H1 (cell line): ENCODE data around the gene GIPC1. TPM values are rescaled to one million over a fixed set of nuclear protein-coding genes. Genes with fewer than 3 reads are reported as not detected.

Experiments used
- CTCF ChIA-PET: fragments of 300-600 bp; sonication (Branson Sonifier 250); formaldehyde crosslinking; loops from one replicate; lab custom pipeline; 2021; ENCODE audit not compliant: partially characterized antibody; lab: Charles Lee
- POLR2A ChIA-PET: fragments of 300-600 bp; sonication (Branson Sonifier 250); formaldehyde crosslinking; loops from one replicate; lab custom pipeline; 2021; ENCODE audit warnings: inconsistent platforms; ENCODE audit not compliant: partially characterized antibody; lab: Charles Lee
- DNase-seq, 2 experiments: peaks; one replicate each; pipeline versions ENCODE4 v3.0.0 to v3.0.0-alpha.2; 2010 to 2022; ENCODE audit warnings: low spot score in 2 of 2, low read depth in 1 of 2, mixed read lengths in 1 of 2
- FAIRE-seq: peaks from 2 replicates; lab custom pipeline; 2011; peaks lifted over from hg19 to GRCh38; lab: Jason Lieb, UNC
- H2AFZ ChIP-seq: 2 replicates; pipeline ENCODE4 v1.8.1; 2012; ENCODE audit warnings: low read length, inconsistent platforms
- H2AK5ac ChIP-seq: 2 replicates; pipeline ENCODE4 v1.6.1; 2013; ENCODE audit warnings: low read depth, low read length
- H2BK120ac ChIP-seq: replicated peaks from 2 replicates; pipeline ENCODE3; 2013; ENCODE audit warnings: low read depth, low read length, inconsistent platforms
- H2BK12ac ChIP-seq: 2 replicates; pipeline ENCODE4 v1.6.1; 2013; ENCODE audit warnings: low read depth, low read length
- H2BK15ac ChIP-seq: 2 replicates; pipeline ENCODE4 v1.6.1; 2013; ENCODE audit warnings: low read length
- H2BK20ac ChIP-seq: 2 replicates; pipeline ENCODE4 v1.6.1; 2013; ENCODE audit warnings: low read length
- H2BK5ac ChIP-seq: 2 replicates; pipeline ENCODE4 v1.6.1; 2013; ENCODE audit warnings: low read depth, low read length
- H3K14ac ChIP-seq: 2 replicates; pipeline ENCODE4 v1.6.1; 2013; ENCODE audit warnings: inconsistent platforms; ENCODE audit not compliant: insufficient read length
- H3K18ac ChIP-seq: 2 replicates; pipeline ENCODE4 v1.6.1; 2013; ENCODE audit warnings: low read length; ENCODE audit errors: extremely low read depth
- H3K23ac ChIP-seq: 2 replicates; pipeline ENCODE4 v1.6.1; 2013; ENCODE audit warnings: inconsistent platforms; ENCODE audit not compliant: insufficient read length
- H3K23me2 ChIP-seq: 2 replicates; pipeline ENCODE4 v1.6.1; 2013; ENCODE audit warnings: low read depth, low read length
- H3K27ac ChIP-seq: 2 replicates; pipeline ENCODE4 v1.6.1; 2011; ENCODE audit warnings: low read depth, low read length, inconsistent platforms
- H3K27me3 ChIP-seq, 4 experiments: replicated peaks in 1 of 4; 1 replicate in 1 of 4; 2 replicates in 3 of 4; pipeline versions ENCODE4 v1.6.1 to v1.8.1; 2011 to 2013; ENCODE audit warnings: low read length in 3 of 4, mild to moderate bottlenecking in 3 of 4, inconsistent platforms in 2 of 4, mixed read lengths in 2 of 4, moderate library complexity in 1 of 4; ENCODE audit not compliant: control insufficient read depth in 3 of 4, insufficient read depth in 3 of 4; ENCODE audit errors: extremely low read depth in 1 of 4
- H3K36me3 ChIP-seq, 4 experiments: 2 replicates each; pipeline versions ENCODE4 v1.6.1 to v1.8.1; 2011 to 2013; ENCODE audit warnings: mild to moderate bottlenecking in 4 of 4, low read length in 3 of 4, moderate library complexity in 2 of 4, control low read depth in 1 of 4, inconsistent platforms in 1 of 4; ENCODE audit not compliant: insufficient read depth in 4 of 4, control insufficient read depth in 2 of 4
- H3K4ac ChIP-seq: replicated peaks from 2 replicates; pipeline ENCODE3; 2013; ENCODE audit warnings: low read length, low read depth, mixed read lengths, inconsistent platforms; ENCODE audit not compliant: insufficient read length
- H3K4me1 ChIP-seq, 4 experiments: replicated peaks in 1 of 4; 1 replicate in 1 of 4; 2 replicates in 3 of 4; pipeline versions ENCODE4 v1.6.1 to v1.8.1; 2011 to 2013; ENCODE audit warnings: low read length in 3 of 4, inconsistent platforms in 2 of 4, mixed read lengths in 1 of 4; ENCODE audit not compliant: insufficient read depth in 4 of 4, control insufficient read depth in 3 of 4
- H3K4me2 ChIP-seq, 2 experiments: 2 replicates each; pipeline versions ENCODE4 v1.6.1 to v1.8.1; 2011 to 2013; ENCODE audit warnings: low read depth in 2 of 2, low read length in 2 of 2, control low read depth in 1 of 2, inconsistent platforms in 1 of 2, mild to moderate bottlenecking in 1 of 2; ENCODE audit not compliant: insufficient read depth in 1 of 2
- H3K4me3 ChIP-seq, 4 experiments: fragments of 200-600, 300-600 bp in 1 of 4; sonication (generic), shearing (Covaris generic), sonication (Bioruptor Twin) in 1 of 4; 2 replicates each; pipeline versions ENCODE4 v1.5.1 to v1.8.1; 2011 to 2016; ENCODE audit warnings: low read length in 4 of 4, low read depth in 3 of 4, control low read depth in 2 of 4, inconsistent platforms in 2 of 4, mild to moderate bottlenecking in 2 of 4, mixed read lengths in 1 of 4, moderate library complexity in 1 of 4; ENCODE audit not compliant: insufficient read depth in 2 of 4; ENCODE audit errors: extremely low read depth in 1 of 4
- H3K56ac ChIP-seq: replicated peaks from 2 replicates; pipeline ENCODE3; 2013; ENCODE audit warnings: low read depth, mild to moderate bottlenecking, mixed read lengths, low read length, inconsistent platforms; ENCODE audit not compliant: insufficient read length
- H3K79me1 ChIP-seq: 2 replicates; pipeline ENCODE4 v1.6.1; 2013; ENCODE audit warnings: low read depth, low read length, control low read depth
- H3K79me2 ChIP-seq, 2 experiments: 2 replicates each; pipeline versions ENCODE4 v1.6.1 to v1.8.1; 2012 to 2013; ENCODE audit warnings: low read length in 2 of 2, mild to moderate bottlenecking in 2 of 2, inconsistent platforms in 1 of 2; ENCODE audit not compliant: insufficient read depth in 2 of 2, control insufficient read depth in 1 of 2
- H3K9ac ChIP-seq, 4 experiments: replicated peaks in 1 of 4; 1 replicate in 1 of 4; 2 replicates in 3 of 4; pipeline versions ENCODE4 v1.6.1 to v1.8.1; 2011 to 2013; ENCODE audit warnings: low read depth in 3 of 4, low read length in 3 of 4, control low read depth in 2 of 4, mild to moderate bottlenecking in 2 of 4, moderate library complexity in 2 of 4, inconsistent platforms in 1 of 4; ENCODE audit errors: extremely low read depth in 1 of 4
- H3K9me3 ChIP-seq, 2 experiments: 2 replicates each; pipeline versions ENCODE4 v1.6.1 to v1.8.1; 2012 to 2013; ENCODE audit warnings: mild to moderate bottlenecking in 2 of 2, moderate library complexity in 2 of 2, control low read depth in 1 of 2, inconsistent platforms in 1 of 2, low read depth in 1 of 2, low read length in 1 of 2, mixed read lengths in 1 of 2; ENCODE audit not compliant: insufficient read depth in 2 of 2
- H4K20me1 ChIP-seq, 2 experiments: replicated peaks in 1 of 2; 2 replicates each; pipeline versions ENCODE3 to v1.8.1; 2011 to 2013; ENCODE audit warnings: inconsistent platforms in 2 of 2, low read length in 2 of 2, mild to moderate bottlenecking in 1 of 2; ENCODE audit not compliant: insufficient read depth in 2 of 2, control insufficient read depth in 1 of 2
- H4K5ac ChIP-seq: 2 replicates; pipeline ENCODE4 v1.6.1; 2013; ENCODE audit warnings: low read length, low read depth, mixed read lengths, inconsistent platforms; ENCODE audit not compliant: insufficient read length
- H4K8ac ChIP-seq: 2 replicates; pipeline ENCODE4 v1.8.0; 2013; ENCODE audit warnings: mild to moderate bottlenecking, moderate library complexity, low read length, inconsistent platforms; ENCODE audit not compliant: insufficient read depth; ENCODE audit errors: extremely low read depth
- H4K91ac ChIP-seq: replicated peaks from 2 replicates; pipeline ENCODE3; 2013; ENCODE audit warnings: low read length, mixed read lengths, inconsistent platforms; ENCODE audit not compliant: insufficient read length
- EP300 ChIP-seq, 2 experiments: IDR thresholded peaks; 1 replicate in 1 of 2; 2 replicates in 1 of 2; pipeline ENCODE4 v1.6.1; 2011 to 2012; ENCODE audit warnings: low read depth in 2 of 2, low read length in 2 of 2, mild to moderate bottlenecking in 2 of 2, borderline replicate concordance in 1 of 2, inconsistent platforms in 1 of 2, moderate library complexity in 1 of 2
- WGBS, 2 experiments: shearing (Covaris generic) in 1 of 2; methylation state at CpG; one replicate each; pipeline versions ENCODE4 v1.1.6 to v1.1.7; 2013 to 2015; ENCODE audit warnings: low lambda C conversion rate in 2 of 2, mixed read lengths in 2 of 2, inconsistent platforms in 1 of 2, low coverage in 1 of 2, missing lambda C conversion rate in 1 of 2; ENCODE audit not compliant: insufficient replicate concordance in 2 of 2, insufficient coverage in 1 of 2, insufficient read length in 1 of 2; ENCODE audit errors: extremely low coverage in 1 of 2, missing lambda C conversion rate in 1 of 2; 5-methylcytosine and 5-hydroxymethylcytosine counted together
- polyA plus RNA-seq, 7 experiments: library from polyadenylated mRNA; depleted of rRNA in 3 of 7; stranded (reverse) in 5 of 7; unstranded in 2 of 7; fragments of >200 nt in 5 of 7; fragments of 200-250 nt in 2 of 7; gene quantifications; 1 replicate in 5 of 7; 2 replicates in 1 of 7; 4 replicates in 1 of 7; pipeline versions ENCODE4 v1.2.1 to v1.2.3, GENCODE V29; 2011 to 2013; ENCODE audit warnings: missing spikeins in 2 of 7, mixed read lengths in 2 of 7
- total RNA-seq: library from RNA; stranded (reverse); fragmentation: NEBNext Ultra II Directional; extraction: Animal tissue kit (Norgen Biotek cat#: 25700); gene quantifications from 2 replicates; pipeline ENCODE4 v1.2.1, GENCODE V29; 2021
- TF ChIP-seq, protein P1 (sequence below): IDR thresholded peaks from 2 replicates; pipeline ENCODE4 v1.6.1; 2012; ENCODE audit warnings: inconsistent platforms

The GIPC1 gene
- total and polyA plus RNA-seq, 2 of the 8 experiments (the other 6 are each of a cell fraction or from before 2014, with no cell fraction given): 65.6 to 72.0 TPM

- H3K4me2 ChIP-seq: no peak overlapping the region
- H2BK20ac ChIP-seq: no peak overlapping the region
- H3K27ac ChIP-seq: no peak overlapping the region
- no peak overlapping the region for H4K8ac ChIP-seq
- H4K5ac ChIP-seq: no peak overlapping the region
- no peak overlapping the region for H3K18ac ChIP-seq
- H3K14ac ChIP-seq: no peak overlapping the region
- H3K23ac ChIP-seq: no peak overlapping the region
- H4K20me1 ChIP-seq: peaks cover 2 to 6% of the 10 kb centered on the region in 2 experiments
- no peak overlapping the region for H2BK5ac ChIP-seq
- FAIRE-seq: no peak
- H3K27me3 ChIP-seq: no peaks in the 10 kb centered on the region
- H2AFZ ChIP-seq: no peak overlapping the region
- H2BK12ac ChIP-seq: no peak overlapping the region
- H3K56ac ChIP-seq: no peak overlapping the region
- peaks cover 9 to 30% (median 14%) of the 10 kb centered on the region in 4 experiments; a peak in 6 of 8 replicates for H3K36me3 ChIP-seq
- POLR2A ChIA-PET: interaction anchor here (0.6 to 3.3 kb wide), 5 partner anchors 8 to 694 kb away, joined by 3 to 10 read pairs (median 5); partner anchors contain the start of gene PTGER1
- 90% methylated on average over 11 of the region's 12 CpGs; no CpG with 5 or more reads in 1 of the 2 experiments for WGBS, 2 experiments
- no peak overlapping the region for H2BK15ac ChIP-seq
- H2AK5ac ChIP-seq: no peak overlapping the region
- CTCF ChIA-PET: interaction anchor here (0.6 to 3.5 kb wide), 7 partner anchors 11 to 635 kb away, joined by 3 to 16 read pairs (median 3); no protein-coding TSS in a partner anchor
- H2BK120ac ChIP-seq: no peak overlapping the region
- no peak overlapping the region for H4K91ac ChIP-seq
- no peak overlapping the region for H3K9ac ChIP-seq
- no peak overlapping the region for H3K4ac ChIP-seq
- no peaks in the 10 kb centered on the region for H3K9me3 ChIP-seq
- TF ChIP-seq, protein P1, sequence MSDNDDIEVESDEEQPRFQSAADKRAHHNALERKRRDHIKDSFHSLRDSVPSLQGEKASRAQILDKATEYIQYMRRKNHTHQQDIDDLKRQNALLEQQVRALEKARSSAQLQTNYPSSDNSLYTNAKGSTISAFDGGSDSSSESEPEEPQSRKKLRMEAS: no peak
- TF ChIP-seq EP300 (IDR thresholded peaks at IDR 0.05; ENCODE audit: borderline replicate concordance in 1 of 2, low read depth in 2 of 2, low read length in 2 of 2): no peak
- no peaks in the 10 kb centered on the region for H3K79me2 ChIP-seq
- DNase-seq: no peak
- H3K4me3 ChIP-seq: no peak overlapping the region
- H3K23me2 ChIP-seq: peaks cover 2% of the 10 kb centered on the region; the same call in 1 of the 2 replicates
- no peaks in the 10 kb centered on the region for H3K79me1 ChIP-seq
- no peaks in the 10 kb centered on the region; a peak in 1 of 7 replicates for H3K4me1 ChIP-seq
Observed at GRCh38 chr19:14467391-14467790, 28.5 kb downstream of the GIPC1 start.
